Colonic mucosa (tissue), 4 donors: ENCODE data around the gene TASP1. TPM values are rescaled to one million over a fixed set of nuclear protein-coding genes. Genes with fewer than 3 reads are reported as not detected.

Experiments
- DNase-seq: peaks from one replicate; pipeline ENCODE4 v3.0.0-alpha.2; 2020
- H3K27ac ChIP-seq: fragments of 200-600 bp; one replicate; pipeline ENCODE4 v1.8.0; 2021
- H3K27me3 ChIP-seq: fragments of 200-600 bp; one replicate; pipeline ENCODE4 v1.8.0; 2021
- H3K36me3 ChIP-seq: fragments of 200-600 bp; one replicate; pipeline ENCODE4 v1.8.0; 2021
- H3K4me1 ChIP-seq: fragments of 200-600 bp; one replicate; pipeline ENCODE4 v1.8.0; 2021; ENCODE audit warnings: mild to moderate bottlenecking
- H3K4me3 ChIP-seq: fragments of 200-600 bp; one replicate; pipeline ENCODE4 v1.8.0; 2021
- H3K9ac ChIP-seq, 2 donors: one replicate each; pipeline ENCODE4 v1.7.0; 2013; ENCODE audit warnings: control low read depth in 2 of 2, low read depth in 2 of 2, low read length in 2 of 2
- H3K9me3 ChIP-seq: fragments of 200-600 bp; one replicate; pipeline ENCODE4 v1.8.0; 2021
- intact Hi-C: fragments of 100-400 bp; cut with DNase I; formaldehyde crosslinking; loops from one replicate; pipeline ENCODE4 v1.14.1; 2022
- total RNA-seq, 2 donors: library from RNA; stranded (reverse); fragmentation: NEBNext Ultra II Directional in 1 of 2; extraction: Animal tissue kit (Norgen Biotek cat#: 25700) in 1 of 2; gene quantifications; one replicate each; pipeline ENCODE4 v1.2.1, GENCODE V29; 2021
- TF ChIP-seq, protein P1 (sequence below): fragments of 200-600 bp; IDR thresholded peaks from one replicate; pipeline ENCODE4 v1.8.0; 2022; ENCODE audit warnings: antibody characterized with exemption, mild to moderate bottlenecking
- donor health status: healthy.
- donor health status: DM: no; HTN: no; CAD: no.
- donor health status: DM: no; HTN: no; CAD: no.

The TASP1 gene
- total RNA-seq, 2 donors from 2014 or later: 9.4 to 12.6 TPM

DNA sequence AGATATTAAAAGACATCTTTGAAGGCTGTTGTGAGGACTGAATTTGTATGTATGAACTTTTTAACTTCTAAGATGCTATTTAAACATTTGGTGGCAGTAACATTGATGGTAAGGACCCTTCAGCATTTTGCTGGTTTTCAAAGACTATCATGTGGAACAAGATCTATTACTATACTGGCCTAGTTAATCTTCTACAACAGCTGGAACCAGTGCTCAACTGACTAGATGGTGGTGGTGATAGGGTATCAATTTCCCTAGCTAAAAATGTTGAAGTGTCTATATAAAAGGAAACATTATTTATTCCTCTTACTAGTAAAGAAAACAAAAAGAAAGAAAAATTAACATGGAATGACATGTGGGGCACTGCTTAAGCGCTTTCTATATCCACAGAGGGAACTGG, 195.7 kb downstream of the TASP1 start:
- H3K9ac ChIP-seq: no peak overlapping the region
- intact Hi-C loops: no loop called here
- H3K27me3 ChIP-seq: no peaks in the 10 kb centered on the region
- H3K4me3 ChIP-seq: no peak overlapping the region
- no peaks in the 10 kb centered on the region for H3K4me1 ChIP-seq
- DNase-seq: no peak
- no peaks in the 10 kb centered on the region for H3K9me3 ChIP-seq
- TF ChIP-seq, protein P1, sequence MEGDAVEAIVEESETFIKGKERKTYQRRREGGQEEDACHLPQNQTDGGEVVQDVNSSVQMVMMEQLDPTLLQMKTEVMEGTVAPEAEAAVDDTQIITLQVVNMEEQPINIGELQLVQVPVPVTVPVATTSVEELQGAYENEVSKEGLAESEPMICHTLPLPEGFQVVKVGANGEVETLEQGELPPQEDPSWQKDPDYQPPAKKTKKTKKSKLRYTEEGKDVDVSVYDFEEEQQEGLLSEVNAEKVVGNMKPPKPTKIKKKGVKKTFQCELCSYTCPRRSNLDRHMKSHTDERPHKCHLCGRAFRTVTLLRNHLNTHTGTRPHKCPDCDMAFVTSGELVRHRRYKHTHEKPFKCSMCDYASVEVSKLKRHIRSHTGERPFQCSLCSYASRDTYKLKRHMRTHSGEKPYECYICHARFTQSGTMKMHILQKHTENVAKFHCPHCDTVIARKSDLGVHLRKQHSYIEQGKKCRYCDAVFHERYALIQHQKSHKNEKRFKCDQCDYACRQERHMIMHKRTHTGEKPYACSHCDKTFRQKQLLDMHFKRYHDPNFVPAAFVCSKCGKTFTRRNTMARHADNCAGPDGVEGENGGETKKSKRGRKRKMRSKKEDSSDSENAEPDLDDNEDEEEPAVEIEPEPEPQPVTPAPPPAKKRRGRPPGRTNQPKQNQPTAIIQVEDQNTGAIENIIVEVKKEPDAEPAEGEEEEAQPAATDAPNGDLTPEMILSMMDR: no peak
- H3K36me3 ChIP-seq: no peaks in the 10 kb centered on the region
- H3K27ac ChIP-seq: no peak overlapping the region

DNA sequence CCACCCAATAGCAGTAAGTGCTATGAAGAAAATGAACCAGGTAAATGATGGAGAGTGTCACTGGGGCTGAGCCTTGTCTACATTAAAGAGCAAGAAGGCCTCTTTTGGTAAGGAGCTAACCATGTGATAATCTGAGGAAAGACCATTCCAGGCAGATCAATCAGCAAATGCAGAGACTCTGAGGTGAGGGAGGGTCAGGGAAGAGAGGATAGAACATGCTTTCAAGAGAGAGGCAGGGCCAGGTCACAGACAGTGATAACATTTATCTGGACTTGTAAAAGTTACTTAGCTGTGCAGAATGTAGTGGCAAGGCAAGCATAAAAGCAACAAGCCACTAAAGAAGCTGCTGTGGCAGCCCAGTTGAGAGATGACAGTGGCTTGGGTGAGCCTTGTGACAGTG, 197.3 kb downstream of the TASP1 start:
- intact Hi-C loops: no loop called here
- no peaks in the 10 kb centered on the region for H3K27me3 ChIP-seq

DNA sequence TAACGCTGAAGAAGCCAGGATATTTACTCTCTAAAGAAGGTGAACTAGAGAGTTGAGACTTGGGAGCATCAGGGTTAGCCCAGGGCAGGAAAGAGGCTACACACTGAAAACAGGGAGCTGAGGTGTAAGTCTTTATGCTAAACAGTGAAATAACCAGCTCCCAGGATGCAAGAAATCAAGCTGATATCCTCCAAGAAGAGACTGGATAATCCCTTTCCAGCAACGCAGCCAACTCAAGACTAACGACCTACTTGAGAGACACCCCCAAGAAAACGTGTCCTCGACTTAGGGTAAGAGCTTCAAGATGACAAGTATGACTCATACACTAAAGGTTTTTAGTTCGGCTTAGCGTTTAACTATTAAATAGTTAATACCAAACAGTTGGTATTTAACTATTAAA, 202.2 kb downstream of the TASP1 start:
- H3K27ac ChIP-seq: no peak overlapping the region
- intact Hi-C loops: no loop called here
- DNase-seq: no peak

More for the DNA sequence above, 197.3 kb downstream of the TASP1 start:
- Histone ChIP-seq H3K4me1 (no peaks in the 10 kb centered on the region), H3K4me3 (no peak overlapping the region), H3K9ac (no peak overlapping the region), H3K9me3 (no peaks in the 10 kb centered on the region), H3K36me3 (no peaks in the 10 kb centered on the region), H3K27ac (no peak overlapping the region)
- TF ChIP-seq, protein P1: no peak
- no peak for DNase-seq

DNA sequence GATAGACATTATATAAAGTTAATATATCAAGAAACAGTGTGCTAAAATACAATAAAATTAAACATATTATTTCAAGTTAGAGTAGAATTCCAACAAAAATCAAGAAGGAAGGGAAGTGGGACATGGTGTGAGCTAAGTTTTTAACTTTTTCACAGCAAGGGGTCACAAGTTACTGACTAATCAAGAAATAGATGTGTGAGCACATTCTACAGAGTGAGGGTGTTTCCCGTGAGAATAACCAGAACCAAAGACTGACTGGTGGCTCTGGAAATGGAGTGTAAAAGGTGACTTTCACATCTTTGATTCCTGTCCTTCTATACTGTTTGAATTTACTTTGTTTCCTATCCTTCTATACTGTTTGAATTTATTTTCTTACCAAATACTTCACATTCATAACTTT, 206.6 kb downstream of the TASP1 start:
- H3K4me1 ChIP-seq: no peaks in the 10 kb centered on the region
- no peak overlapping the region for H3K27ac ChIP-seq
- intact Hi-C loops: no loop called here
- no peaks in the 10 kb centered on the region for H3K36me3 ChIP-seq
- no peak overlapping the region for H3K9ac ChIP-seq
- no peak for DNase-seq
- TF ChIP-seq, protein P1: no peak
- H3K9me3 ChIP-seq: no peaks in the 10 kb centered on the region
- H3K4me3 ChIP-seq: no peak overlapping the region
- H3K27me3 ChIP-seq: no peaks in the 10 kb centered on the region

More for the DNA sequence above, 202.2 kb downstream of the TASP1 start:
- Histone ChIP-seq H3K9ac (no peak overlapping the region), H3K4me3 (no peak overlapping the region), H3K4me1 (no peaks in the 10 kb centered on the region), H3K9me3 (no peaks in the 10 kb centered on the region), H3K36me3 (no peaks in the 10 kb centered on the region), H3K27me3 (no peaks in the 10 kb centered on the region)
- TF ChIP-seq, protein P1: no peak

DNA sequence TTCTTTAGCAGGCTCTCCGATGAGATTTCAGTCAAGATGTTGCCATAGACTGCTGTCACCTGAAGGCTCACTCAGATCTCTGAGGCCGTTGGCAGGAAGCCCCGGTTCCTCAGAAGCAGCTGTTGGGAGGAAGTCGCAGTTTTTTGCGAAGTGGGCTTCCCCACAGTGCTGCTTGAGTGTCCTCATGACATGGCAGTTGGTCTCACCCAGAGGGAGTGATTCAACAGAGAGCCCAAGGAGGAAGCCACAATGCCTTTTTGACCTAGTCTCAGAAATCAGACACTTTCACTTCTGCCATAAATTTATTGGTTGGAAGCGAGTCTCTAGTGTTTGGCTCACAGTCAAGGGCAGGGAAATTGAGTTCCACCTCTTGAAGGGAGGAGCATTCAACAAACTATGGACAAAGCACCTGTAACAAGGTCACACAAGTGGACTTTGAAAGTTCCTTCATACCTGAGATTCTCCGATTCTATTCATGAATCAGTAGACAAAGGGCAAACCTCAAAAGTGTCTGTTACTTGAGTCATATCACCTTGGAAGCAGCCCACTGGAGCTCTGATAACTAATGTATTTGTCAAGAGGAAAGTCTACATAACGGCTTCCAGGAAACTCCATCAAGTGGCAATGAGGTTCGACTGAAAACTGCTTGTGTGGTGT, 208.3 kb downstream of the TASP1 start:
- intact Hi-C loops: no loop called here
- Histone ChIP-seq H3K4me3 (no peak overlapping the region), H3K27ac (no peak overlapping the region), H3K27me3 (no peaks in the 10 kb centered on the region), H3K9me3 (no peaks in the 10 kb centered on the region), H3K4me1 (no peaks in the 10 kb centered on the region), H3K36me3 (no peaks in the 10 kb centered on the region), H3K9ac (no peak overlapping the region)
- DNase-seq: no peak
- TF ChIP-seq, protein P1: no peak
